ENCODE results near the gene AFM. TPM values are rescaled to one million over a fixed set of nuclear protein-coding genes. Genes with fewer than 3 reads are reported as not detected.

The AFM gene
- total RNA-seq, 2 donors from 2014 or later: not detected

DNA sequence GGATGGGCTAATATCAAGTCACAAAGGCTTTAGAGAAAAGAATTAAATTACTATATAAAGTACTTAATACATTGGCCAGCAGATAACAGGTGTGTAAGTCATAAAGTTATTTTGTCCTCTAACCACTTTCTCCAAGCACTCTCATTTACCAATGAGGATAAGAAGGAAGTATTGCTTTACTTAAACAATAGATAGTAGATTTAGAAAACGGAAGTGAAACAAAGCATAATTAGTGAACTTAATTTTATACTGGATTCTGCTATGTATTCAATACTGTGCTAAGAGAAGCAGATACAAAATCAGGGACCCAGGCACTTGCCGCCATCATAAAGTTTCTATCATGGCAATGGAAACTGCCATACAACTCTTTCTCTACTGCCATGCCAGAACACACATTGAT, 24.0 kb downstream of the AFM start:
- no peak overlapping the region for H3K4me3 ChIP-seq
- TF ChIP-seq, protein P1, sequence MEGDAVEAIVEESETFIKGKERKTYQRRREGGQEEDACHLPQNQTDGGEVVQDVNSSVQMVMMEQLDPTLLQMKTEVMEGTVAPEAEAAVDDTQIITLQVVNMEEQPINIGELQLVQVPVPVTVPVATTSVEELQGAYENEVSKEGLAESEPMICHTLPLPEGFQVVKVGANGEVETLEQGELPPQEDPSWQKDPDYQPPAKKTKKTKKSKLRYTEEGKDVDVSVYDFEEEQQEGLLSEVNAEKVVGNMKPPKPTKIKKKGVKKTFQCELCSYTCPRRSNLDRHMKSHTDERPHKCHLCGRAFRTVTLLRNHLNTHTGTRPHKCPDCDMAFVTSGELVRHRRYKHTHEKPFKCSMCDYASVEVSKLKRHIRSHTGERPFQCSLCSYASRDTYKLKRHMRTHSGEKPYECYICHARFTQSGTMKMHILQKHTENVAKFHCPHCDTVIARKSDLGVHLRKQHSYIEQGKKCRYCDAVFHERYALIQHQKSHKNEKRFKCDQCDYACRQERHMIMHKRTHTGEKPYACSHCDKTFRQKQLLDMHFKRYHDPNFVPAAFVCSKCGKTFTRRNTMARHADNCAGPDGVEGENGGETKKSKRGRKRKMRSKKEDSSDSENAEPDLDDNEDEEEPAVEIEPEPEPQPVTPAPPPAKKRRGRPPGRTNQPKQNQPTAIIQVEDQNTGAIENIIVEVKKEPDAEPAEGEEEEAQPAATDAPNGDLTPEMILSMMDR (IDR thresholded peaks at IDR 0.05): no peak
- H3K27me3 ChIP-seq (replicated peaks; ENCODE audit: insufficient read depth): no peaks in the 10 kb centered on the region
- H3K27ac ChIP-seq: no peak overlapping the region
- H3K4me1 ChIP-seq (ENCODE audit: control insufficient read depth in 1 of 2, low read depth in 2 of 2): no peaks in the 10 kb centered on the region
- no peaks in the 10 kb centered on the region for H3K36me3 ChIP-seq
- DNase-seq (ENCODE audit: low spot score) (no peak), ATAC-seq (ENCODE audit: insufficient number of reproducible peaks, low FRiP score, low read depth) (no peak)
- H3K9me3 ChIP-seq: no peaks in the 10 kb centered on the region

DNA sequence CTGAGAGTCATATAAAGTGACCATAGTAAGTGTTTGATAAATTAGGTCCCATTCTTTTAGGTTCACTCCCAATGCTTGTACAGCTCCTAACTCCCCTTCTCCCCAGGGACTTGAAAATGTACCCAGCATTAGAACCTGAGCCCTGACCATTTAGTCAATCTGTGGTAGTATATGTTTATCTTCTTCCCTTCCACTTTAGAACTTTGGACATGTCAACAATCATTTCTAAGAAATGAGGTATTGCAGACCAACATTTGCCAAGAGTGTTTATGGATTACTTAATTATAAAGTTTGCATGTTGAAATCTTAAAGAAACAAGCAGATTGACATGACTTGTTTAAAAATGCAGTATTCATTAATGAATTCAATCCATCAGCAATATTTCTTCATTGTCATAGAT, 26.0 kb downstream of the AFM start:
- Histone ChIP-seq H3K27ac (no peak overlapping the region), H3K36me3 (no peaks in the 10 kb centered on the region), H3K9me3 (no peaks in the 10 kb centered on the region), H3K4me3 (no peak overlapping the region), H3K4me1 (ENCODE audit: control insufficient read depth in 1 of 2, low read depth in 2 of 2) (no peaks in the 10 kb centered on the region), H3K27me3 (replicated peaks; ENCODE audit: insufficient read depth) (no peaks in the 10 kb centered on the region)
- DNase-seq (ENCODE audit: low spot score) (no peak), ATAC-seq (ENCODE audit: insufficient number of reproducible peaks, low FRiP score, low read depth) (no peak)
- TF ChIP-seq, protein P1 (IDR thresholded peaks at IDR 0.05): no peak

DNA sequence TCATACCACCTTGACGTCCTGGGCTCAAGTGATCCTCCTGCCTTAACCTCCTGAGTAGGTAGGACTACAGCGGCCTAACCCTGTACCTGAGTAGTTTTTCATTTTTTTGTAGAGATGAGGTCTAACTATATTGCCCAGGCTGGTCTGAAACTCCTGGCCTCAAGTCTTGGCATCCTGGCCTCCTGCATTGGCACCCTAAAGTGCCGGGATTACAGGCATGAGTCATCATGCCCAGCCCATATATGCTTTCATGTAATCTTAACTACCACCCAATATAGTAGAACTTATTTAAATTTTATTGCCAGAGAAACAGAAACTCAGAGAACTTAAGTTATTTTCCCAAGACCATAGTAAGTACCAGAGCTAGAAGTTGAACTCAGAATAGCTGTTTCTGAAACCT, 27.1 kb downstream of the AFM start:
- H3K27me3 ChIP-seq (replicated peaks; ENCODE audit: insufficient read depth): no peaks in the 10 kb centered on the region
- H3K27ac ChIP-seq: no peak overlapping the region
- TF ChIP-seq, protein P1 (IDR thresholded peaks at IDR 0.05): no peak
- H3K4me1 ChIP-seq (ENCODE audit: control insufficient read depth in 1 of 2, low read depth in 2 of 2): no peaks in the 10 kb centered on the region
- no peak for ATAC-seq (ENCODE audit: insufficient number of reproducible peaks, low FRiP score, low read depth)
- no peak for DNase-seq (ENCODE audit: low spot score)
- no peaks in the 10 kb centered on the region for H3K9me3 ChIP-seq
- no peak overlapping the region for H3K4me3 ChIP-seq
- H3K36me3 ChIP-seq: no peaks in the 10 kb centered on the region

DNA sequence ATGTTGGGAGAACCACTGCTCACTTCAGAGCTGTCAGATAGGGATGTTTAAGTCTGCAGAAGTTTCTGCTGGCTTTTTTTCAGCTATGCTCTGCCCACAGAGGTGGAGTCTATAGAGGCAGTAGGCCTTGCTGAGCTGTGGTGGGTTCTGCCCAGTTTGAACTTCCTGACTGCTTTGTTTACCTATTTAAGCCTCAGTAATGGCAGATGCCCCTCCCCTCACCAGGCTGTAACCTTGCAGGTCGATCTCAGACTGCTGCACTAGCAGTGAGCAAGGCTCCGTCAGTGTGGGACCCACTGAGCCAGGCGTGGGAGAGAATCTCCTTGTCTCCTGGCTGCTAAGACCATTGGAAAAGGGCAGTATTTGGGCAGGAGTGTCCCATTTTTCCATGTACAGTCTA, 36.8 kb downstream of the AFM start:
- DNase-seq (ENCODE audit: low spot score) (no peak), ATAC-seq (ENCODE audit: insufficient number of reproducible peaks, low FRiP score, low read depth) (no peak)
- TF ChIP-seq, protein P1 (IDR thresholded peaks at IDR 0.05): no peak
- no peaks in the 10 kb centered on the region for H3K9me3 ChIP-seq
- H3K36me3 ChIP-seq: no peaks in the 10 kb centered on the region
- H3K4me3 ChIP-seq: no peak overlapping the region
- no peaks in the 10 kb centered on the region for H3K27me3 ChIP-seq (replicated peaks; ENCODE audit: insufficient read depth)
- H3K4me1 ChIP-seq (ENCODE audit: control insufficient read depth in 1 of 2, low read depth in 2 of 2): no peaks in the 10 kb centered on the region
- no peak overlapping the region for H3K27ac ChIP-seq

DNA sequence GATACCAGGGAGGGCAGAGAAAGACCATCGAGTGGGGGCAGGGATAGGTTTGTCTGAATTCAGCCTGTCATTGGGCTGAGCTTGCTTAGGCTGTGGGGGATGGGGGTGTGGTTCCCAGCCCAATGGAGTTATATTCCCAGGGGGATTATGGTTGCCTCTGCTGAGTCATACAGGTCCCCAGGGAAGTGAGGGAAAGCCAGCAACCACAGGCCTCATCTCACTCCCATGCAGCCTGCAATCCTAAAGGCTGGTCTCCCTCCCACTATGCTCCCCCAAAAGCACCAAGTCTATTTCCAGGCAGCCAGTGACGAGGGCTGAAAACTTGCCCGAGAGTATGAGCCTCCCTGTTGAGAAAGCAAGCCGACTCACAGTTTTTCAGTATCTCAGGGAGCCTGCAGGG, 39.3 kb downstream of the AFM start:
- TF ChIP-seq, protein P1 (IDR thresholded peaks at IDR 0.05): no peak
- no peaks in the 10 kb centered on the region for H3K4me1 ChIP-seq (ENCODE audit: control insufficient read depth in 1 of 2, low read depth in 2 of 2)
- H3K4me3 ChIP-seq: no peak overlapping the region
- ATAC-seq (ENCODE audit: insufficient number of reproducible peaks, low FRiP score, low read depth) (no peak), DNase-seq (ENCODE audit: low spot score) (no peak)
- H3K36me3 ChIP-seq: no peaks in the 10 kb centered on the region
- no peaks in the 10 kb centered on the region for H3K9me3 ChIP-seq
- H3K27ac ChIP-seq: no peak overlapping the region
- H3K27me3 ChIP-seq (replicated peaks; ENCODE audit: insufficient read depth): no peaks in the 10 kb centered on the region
